ENCODE data around the gene TMEM17. TPM values are rescaled to one million over a fixed set of nuclear protein-coding genes. Genes with fewer than 3 reads are reported as not detected.

Gene TMEM17
- total RNA-seq, 1 donor from 2014 or later = 5.0 TPM

DNA sequence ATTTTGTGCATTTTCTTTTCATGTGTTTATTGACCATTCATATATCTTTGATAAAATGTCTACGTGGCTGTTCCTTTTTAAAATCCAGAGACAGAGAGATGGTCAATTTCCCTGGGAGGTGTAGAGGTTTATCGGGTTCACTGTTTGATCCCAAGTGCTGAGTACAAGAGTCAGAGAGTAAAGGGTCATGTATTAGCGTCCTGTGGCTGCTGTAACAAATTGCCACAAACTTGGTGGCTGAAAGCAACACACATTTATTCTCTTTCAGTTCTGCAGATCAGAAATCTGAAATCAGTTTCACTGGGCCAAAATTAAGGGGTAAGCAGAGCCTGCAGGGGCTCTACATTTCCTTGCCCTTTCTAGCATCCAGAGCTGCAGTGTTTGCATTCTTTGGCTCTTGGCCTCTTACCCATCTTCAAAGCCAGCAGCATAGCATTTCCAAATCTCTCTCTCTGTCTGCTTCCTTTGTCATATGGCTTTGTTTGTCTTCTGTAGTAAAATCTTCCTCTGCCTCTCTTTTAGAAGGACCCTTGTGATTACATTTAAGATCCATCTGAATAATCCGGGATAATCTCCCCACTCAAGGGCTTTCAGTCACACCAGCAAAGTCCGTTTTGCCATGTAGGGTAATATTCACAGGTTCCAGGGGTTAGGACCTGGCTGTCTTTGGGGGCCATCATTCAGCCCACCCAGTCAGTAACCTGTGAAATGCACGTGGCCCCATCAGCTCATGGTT, 49.9 kb downstream of the TMEM17 start:
- no peak for DNase-seq (ENCODE audit: low read depth)

DNA sequence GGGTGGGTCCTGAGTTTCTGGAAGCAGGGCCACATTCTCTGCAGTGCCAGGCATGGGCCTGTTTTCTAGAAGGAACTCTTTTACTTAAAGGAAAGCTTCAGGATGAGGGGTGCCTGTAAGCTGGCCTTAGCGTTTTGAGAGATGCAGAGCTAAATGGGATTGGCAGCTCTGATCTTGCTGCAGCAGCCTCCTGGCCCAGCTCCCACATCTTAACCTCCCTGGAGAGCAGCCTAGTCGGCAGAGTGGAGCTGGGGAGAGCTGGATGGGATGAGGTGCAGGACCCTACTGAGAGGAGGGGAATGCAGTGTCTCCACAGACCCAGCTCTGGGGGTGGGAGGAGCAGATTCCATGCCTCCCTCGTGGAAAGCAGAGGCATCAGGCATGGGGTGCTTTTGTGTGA, 52.0 kb downstream of the TMEM17 start:
- DNase-seq (ENCODE audit: low read depth) = no peak

DNA sequence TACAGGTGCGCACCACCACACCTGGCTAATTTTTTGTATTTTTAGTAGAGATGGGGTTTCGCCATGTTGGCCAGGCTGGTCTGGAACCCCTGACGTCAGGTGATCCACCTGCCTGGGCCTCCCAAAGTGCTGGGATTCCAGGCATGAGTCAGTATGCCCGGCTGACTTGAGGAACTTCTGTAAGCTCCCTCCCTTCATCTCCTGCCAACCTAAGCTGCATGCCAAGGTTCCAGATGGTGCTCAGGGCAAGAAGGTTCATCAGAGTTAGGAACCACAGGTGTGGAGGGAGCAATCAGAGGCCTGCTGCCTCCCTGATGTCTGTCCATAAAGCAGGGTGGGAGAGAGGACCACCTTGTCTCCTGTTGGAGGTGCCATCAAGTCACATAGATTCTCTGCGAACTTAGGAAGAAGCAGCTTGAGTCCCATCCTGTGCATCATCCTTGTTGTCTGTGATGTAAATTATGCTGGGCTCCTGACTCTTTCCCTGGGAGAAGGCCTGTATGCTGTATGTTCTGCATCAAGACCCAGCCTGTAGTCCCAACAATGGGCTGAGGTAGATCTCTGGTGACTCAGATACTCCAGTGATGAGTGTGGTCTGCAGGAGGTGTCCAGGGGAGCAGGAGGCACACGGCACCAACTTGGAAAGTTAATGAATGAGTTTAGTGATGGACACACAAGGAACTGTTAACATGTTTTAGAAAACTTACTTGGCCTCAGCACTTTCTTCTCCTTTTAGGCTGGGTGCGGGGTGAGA, 53.1 kb downstream of the TMEM17 start:
- peak; percentile 70 for DNase-seq (ENCODE audit: low read depth)

DNA sequence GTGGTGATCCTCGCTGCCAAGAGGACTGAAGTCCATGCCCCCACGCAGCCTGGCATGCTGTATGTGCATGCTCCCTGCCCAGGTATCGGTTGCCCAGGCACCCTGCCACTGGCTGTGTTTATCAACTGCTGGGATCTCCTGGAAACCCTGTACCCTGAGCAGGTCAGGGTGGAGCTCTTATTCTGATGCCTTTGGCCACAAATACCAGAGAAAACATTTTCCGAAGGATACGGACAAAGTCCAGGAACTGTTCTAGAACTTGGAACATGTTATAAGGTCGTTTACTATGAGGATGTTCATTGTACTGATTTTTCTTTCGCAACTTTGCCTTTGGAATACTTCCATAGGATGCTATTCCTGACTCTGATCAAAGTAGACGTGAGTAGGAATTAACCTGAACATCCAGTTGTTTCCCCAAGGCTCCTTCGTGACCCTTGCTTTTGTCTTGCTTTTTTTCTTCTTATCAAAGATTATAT, 55.2 kb downstream of the TMEM17 start:
- peak; percentile 33 for DNase-seq (ENCODE audit: low read depth)

Other genes with a start within 250 kb of the TMEM17 start
- gene EHBP1, start 199.5 kb upstream of the TMEM17 start, total RNA-seq = 29.0 and 97.9 TPM in 2 replicates